HUDEP-2 (cell line): ENCODE results near the gene SDK1.

ENCODE experiments used
- DNase-seq, 76 experiments: peaks; one replicate each; lab custom pipeline; 2025; ENCODE audit not compliant: unreplicated experiment in 76 of 76; lab: John Stamatoyannopoulos, UW

SDK1 gene

DNA sequence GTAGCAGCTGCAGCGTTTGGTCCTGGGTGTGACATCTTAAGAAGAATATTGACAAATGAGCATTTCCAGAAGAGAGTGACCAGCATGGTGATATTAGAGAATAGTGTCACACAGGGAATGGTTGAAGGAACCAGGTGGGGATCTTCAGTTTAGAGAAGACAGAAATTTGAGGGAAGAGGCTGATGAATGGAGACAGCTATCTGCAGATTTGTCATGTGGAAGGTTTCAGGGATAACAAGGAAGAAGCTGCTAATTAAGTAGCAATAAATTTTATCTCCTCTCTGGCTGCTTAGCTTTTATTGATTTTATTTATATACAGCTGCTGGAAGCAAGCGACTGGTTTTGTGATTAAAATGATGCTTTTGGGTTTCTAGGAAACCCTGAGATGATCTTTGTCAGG is 26.0 kb downstream of the SDK1 start:
- no peak for DNase-seq

DNA sequence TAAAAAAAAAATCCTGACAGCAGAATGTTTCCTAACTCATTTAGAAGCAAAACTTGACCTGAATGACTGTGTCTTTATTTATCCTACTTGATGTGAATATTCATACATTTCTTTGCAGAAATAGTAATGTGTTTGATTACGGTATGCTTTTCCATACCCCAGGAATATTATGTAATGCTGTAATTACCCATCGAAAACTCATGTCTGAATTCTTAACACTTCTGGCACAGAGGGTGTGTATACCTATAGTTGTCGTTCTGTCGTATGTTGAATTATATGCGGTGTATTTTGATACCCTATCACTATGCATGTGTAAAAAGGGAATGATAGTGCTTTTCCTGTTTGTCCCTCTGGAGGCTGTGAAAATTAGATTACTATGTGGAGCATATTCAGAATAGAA is 26.6 kb downstream of the SDK1 start:
- no peak for DNase-seq

DNA sequence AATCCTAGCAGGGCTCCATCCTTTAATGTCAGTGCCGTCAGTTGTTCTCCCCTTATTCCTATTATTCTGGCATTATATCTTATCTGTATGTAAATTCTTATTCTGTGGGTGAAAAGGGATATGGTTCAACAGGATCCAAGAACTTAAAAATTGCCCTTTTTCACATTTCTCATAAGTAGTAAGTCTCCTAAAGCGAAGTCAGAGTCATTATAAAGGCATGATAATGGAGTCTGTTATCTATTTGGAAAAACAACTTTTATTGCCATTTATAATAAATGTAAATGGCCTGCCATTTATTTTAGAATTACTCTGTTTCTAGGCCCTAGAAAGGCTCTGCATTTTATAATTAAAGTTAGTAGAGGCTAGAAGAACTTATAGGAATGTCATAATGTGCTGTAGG is 31.3 kb downstream of the SDK1 start:
- no peak for DNase-seq

DNA sequence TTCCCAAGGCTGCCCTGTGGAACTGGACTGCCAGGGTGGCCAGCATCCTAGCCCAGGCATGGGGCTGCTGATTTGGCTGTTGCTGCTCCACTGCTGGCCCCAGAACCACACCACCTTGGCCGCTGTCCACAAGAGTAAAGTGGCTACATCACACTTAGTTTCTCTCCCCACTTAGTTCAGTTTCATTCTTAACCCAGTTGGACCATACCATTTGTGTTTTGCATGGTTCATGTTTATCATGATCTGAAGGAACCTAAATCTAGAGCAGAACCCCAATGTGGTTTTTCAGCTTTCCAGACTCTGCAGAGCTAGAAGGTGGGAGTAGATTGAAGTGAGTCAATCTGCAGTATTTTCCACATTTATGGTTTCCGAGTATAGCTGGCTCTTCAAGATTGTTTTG is 32.8 kb downstream of the SDK1 start:
- no peak for DNase-seq

DNA sequence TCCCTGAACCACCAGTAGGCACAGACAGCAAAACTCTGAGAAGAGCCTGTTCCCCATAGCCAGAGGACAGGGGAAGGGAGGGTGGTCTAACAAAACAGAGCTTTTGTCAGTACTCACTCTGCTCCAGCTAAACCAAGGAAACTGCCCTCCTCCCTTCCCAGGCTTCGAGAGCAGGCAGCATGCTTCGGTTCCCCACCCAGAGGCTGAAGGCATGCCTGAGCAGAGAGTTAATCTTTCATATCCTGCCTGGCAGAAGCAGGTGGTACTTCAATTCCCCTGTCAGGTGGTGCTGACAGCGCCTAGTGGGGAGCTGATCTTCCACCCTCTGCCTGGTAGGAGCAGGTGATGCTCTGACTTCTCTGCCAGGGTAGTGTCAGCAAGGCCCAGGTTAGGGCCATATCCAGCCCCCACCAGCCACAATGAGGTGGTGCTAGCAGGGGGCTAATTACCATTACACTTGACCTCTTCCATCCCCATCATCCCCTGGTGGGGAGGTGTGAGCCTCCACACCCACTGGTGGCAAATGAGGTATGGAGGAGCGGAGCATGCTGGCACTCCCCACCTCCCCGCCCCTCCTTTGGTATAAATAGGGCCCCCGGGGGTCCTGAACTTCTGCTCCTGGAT is 35.1 kb downstream of the SDK1 start:
- DNase-seq: no peak

DNA sequence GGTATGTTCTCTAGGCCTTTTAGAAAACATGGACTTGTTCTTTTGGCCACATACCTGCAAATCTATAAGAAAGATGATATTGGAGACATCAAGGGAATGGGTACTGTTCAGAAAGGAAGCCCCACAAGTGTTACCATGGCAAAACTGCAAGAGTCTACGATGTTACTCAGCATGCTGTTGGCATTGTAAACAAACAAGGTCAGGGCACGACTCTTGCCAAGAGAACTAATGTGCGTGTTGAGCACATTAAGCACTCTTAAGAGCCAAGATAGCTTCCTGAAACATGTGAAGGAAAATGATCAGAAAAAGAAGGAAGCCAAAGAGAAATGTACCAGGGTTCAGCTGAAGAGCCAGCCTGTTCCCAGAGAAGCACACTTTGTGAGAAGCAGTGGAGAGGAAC is 37.1 kb downstream of the SDK1 start:
- no peak for DNase-seq

DNA sequence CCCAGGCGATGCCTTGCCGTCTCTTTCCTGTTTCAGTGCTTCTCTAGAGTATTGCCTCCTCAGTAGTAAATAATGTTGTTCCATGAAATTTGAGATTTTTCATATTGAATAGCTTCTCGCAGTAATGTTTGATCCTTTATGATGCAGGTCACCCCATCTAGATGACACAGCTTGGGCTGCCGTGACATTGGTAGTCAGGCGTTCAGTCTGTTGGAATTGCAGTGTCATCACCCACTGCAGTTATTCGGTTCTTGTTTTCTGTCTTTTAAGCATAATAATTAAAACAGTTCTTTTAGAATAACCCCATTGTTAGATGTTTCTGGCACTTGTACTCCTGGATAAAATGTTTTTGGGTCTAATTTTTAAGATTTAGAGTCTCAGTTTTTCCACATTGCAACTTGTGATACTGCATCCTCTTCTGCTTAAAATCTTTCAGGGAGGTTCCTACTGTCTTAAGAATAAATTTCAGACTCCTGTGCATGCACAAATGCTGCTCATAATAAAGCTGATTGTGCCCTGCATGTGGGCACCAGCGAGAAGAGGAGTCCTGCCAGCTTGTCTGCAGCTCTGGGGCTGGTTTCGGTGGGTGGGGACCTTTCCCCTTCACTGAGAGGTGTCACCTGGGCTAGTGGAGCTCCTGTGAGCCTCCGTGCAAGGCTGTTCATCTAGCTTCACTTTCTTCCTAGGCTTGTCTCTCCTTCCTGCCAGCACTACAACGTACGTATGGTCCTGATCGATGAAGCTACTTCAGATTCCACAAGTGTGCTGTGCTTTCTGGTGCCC is 44.8 kb downstream of the SDK1 start:
- no peak for DNase-seq

DNA sequence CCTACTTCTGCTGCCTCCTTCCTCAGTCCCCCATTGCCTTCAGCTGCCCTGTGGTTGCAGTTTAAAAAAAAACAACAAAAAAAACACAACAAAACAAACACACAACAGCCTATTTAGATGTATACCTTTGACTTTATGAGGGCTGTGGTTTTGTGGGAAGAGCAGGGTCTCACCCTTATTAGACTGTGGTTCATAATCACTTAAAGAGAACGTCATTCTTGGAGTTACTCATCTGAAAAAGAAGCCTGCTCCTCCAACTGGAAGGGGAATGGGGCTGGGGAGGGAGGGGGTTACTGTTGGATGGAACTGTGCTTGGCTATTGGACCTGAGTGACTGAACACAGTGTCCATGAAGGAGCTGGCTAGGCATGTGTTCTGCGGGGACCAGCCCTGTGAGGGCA is 48.1 kb downstream of the SDK1 start:
- DNase-seq: no peak

DNA sequence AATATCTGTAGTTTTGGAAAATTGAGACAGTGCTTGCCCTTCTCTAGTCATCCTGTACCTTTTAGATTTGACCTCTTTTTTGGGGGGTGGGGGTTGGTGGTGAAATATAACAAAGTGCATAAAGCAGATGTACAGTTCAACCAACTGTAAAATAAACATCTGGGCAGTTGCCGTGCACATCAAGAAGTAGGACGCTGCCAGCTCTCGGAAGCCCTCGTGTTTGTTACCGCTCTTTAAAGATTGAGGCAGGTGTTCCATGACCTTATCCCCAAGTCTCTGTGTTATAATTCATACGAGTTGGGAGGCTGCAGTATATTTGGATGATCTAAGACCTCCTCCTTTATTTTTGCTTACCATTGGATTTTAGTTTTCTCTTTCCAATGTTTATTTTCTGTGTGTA is 55.1 kb downstream of the SDK1 start:
- DNase-seq: no peak

DNA sequence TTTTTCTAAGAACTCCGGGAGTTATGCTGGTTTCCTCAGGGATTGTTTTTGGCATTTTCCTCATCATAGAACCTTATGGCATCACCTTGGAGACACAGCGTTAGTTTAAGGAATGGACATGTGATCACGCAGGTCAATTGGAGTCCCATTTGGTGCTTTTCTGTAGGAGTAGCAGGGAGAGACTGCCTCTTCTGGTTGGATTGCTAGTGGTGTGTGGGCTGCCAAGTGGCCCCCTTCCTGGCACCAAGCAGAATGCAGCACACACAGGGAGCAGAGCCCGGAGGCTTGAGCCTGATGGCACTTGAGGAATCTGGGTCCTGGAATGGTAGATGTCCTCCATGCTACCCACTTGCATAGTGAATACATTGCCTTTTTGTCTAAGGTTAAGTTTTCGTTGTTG is 57.9 kb downstream of the SDK1 start:
- DNase-seq: no peak

DNA sequence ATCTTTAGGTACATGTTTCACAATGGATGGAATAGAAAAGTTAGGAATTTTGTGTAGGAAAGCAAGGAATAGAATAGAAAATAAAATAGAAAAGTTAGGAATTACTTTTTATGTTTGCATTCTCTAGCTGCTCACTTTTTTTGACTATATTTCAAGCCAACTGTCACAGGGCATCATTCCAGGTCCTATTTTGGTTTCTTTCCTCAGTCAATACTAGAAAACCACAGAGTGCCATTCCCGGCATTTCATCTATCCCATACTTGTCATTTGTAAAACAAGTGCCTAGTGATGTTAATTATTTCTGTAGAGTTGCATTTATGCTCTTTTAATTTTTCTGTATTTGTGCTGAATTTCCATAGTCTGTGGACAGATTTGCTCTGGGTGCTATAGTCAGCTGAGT is 66.2 kb downstream of the SDK1 start:
- no peak for DNase-seq

DNA sequence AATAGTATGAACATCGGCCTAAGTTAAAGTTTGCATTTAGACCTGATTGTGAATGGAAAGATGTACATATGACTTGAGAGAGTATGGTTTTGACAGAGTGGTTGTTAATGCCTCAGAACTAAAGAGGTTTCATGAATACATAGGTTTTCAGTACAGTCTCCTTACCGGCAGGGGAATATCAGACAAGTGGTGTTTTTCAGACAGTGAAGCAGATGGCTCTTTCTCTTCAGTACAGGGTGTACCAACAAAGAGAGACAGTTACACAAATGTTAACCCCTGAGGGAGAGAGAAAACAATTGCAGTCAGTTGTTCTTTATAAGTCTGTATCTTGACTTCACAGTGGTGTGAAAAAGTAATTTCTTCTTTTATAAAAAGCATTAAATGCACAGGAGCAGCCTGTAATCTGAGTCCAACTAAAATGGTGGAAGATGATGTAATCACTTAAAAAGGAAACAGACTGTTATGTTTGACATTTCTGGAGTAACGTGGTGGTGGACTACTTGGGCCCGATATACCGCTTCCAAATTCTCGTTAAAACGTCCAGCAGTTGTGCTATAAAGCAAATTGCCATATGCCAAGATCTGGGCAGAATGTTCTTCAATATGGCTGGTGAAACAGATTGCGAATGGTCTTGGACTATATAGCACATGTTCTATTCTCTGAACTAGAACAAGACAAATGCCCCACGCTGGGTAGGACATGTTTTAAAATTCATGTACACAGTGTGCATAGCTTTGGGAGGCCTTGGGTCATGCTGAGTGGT is 69.2 kb downstream of the SDK1 start:
- no peak for DNase-seq

DNA sequence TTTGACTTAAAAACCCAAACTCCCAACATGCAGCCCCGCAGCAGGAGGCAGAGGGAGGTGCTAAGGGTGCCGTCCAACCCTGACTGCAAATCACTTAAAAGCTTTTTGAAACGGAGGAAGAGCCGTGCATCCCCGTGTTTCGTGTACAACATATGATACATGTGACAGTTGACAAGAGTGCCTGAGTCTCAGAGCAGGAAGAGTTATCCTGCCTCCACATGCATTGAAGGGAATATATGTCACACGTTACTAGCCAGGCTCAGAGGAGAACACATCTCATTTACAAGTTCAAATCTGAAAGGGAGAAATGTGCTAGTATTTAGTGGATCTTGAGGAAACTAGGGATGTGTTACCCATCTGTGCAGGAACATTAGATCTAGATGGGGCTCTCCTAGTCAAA is 69.9 kb downstream of the SDK1 start:
- DNase-seq: no peak

DNA sequence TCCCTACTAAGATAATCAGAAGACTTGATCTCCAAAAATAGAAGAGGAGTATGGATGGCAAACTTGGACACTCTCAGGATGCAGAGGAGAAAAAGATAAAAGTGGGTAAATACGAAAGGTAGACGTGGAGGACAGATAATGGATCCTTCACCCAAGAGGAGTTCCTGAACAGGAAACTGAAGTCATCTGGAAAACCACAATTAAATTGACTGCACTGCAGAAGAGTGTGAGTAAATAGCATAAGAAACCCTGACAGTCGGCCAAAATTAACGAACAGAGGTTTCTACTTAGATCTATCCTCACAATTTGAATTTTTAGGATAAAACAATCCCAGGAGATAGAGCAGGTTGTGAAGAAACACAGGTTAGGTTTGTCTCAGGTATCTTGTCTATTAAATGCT is 70.5 kb downstream of the SDK1 start:
- no peak for DNase-seq

DNA sequence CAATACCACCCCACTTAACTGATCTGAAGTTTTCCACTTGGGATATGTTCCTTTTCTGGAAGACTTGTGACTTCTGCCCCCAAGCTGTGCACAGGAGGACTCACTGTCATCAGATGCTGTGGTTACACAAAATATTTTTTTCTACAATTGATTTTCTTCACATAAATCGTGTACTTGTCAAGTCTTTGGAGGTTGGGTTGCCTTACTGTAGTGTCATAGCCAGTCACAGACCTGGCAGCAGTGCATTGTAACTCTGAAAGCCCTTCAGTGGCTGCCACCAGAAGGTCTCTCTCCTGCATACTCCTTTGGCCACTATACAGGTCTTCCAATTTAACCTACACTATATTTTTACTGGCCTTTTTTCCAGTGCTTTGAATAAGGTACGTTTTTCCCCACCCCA is 73.2 kb downstream of the SDK1 start:
- DNase-seq: no peak

DNA sequence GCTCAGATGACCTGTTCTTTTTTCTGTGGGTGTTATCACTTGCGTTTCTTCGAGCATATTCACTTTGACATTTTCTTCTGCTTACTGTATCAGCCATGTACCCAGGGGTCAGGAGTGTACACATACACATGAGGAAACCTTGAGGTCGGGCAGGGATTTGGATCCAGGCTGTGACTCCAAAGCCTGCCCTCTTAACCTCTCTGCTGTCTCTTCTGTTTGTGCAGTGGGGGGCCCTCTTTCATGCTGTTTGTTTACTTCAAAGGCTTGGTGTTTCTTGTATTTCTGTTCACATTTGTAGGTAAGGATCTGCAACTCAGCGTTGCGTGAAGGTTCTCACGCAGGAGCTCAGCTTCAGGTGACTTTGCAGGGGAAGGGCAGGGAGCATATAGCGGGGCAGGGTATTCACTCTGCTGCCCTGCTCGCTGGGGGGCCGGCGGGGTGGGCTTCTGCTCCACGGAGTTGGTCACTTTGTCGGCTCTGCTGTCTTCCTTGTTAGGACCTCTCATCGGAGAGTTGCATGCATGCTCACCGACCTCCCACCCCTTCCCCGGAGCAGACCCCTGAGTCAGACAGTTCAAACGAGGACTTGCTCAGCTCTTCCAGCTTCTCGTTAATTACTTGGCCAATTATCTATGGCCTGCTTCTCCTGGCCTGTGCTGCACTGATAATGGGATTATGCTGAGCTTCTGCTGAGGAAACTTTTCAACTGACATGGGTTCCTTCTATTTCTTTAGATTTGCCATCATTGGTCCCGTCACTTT is 77.5 kb downstream of the SDK1 start:
- DNase-seq: no peak

DNA sequence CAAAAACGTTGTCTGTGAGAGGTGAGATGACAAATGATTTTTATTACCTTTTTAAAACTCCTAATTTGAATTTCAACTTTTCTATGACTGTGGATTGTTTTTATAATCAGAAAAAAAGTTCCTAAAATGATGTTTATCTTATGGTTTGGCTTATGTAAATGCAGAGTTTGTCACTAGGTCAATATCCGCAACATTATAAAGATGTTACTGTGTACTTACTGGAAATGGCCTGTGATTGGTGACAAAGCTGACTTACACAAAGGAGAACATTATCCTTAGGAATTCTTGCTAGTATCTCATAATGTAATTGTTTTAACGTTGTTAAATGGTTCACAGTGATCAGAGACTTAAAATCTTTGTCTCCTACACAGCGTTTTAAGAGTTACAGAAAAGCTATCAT is 79.0 kb downstream of the SDK1 start:
- no peak for DNase-seq

DNA sequence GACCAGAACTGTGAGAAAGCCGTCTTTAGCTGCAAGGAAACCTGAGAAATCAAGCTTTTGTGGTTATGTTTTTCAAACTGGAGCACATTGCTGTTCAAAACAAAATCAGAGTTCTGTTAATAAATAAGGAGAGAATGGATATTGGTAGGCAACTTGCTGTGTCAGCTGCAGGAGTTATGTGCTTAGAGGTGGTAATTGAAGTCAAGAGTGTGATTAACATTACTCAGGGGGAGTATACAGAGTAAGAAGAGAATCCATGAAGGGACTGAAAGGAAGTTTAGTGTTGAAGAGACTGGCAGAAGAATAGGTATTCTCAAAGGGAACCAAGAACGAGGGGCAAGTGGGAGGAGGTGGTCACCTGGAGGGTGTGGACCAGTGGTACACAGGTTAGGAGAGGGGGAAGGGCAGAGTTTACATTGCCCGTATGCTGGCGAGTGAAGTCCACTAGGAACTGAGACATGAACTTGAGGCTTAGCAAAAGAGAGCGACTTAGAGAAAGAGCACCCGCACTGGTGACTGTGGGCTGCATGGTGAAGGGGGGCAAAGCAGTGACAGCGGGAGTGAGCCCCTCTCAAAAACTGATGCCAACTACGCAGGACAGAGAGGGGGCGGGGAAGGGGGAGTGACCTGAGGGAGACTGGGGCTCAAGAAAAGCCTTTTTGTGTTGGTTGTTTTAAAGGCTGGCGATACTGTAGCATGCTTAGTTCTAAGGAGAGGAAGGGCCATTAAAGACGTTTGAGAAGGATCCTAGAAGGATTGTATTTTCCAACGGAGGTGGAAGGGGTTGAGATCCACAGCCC is 80.0 kb downstream of the SDK1 start:
- DNase-seq: no peak

DNA sequence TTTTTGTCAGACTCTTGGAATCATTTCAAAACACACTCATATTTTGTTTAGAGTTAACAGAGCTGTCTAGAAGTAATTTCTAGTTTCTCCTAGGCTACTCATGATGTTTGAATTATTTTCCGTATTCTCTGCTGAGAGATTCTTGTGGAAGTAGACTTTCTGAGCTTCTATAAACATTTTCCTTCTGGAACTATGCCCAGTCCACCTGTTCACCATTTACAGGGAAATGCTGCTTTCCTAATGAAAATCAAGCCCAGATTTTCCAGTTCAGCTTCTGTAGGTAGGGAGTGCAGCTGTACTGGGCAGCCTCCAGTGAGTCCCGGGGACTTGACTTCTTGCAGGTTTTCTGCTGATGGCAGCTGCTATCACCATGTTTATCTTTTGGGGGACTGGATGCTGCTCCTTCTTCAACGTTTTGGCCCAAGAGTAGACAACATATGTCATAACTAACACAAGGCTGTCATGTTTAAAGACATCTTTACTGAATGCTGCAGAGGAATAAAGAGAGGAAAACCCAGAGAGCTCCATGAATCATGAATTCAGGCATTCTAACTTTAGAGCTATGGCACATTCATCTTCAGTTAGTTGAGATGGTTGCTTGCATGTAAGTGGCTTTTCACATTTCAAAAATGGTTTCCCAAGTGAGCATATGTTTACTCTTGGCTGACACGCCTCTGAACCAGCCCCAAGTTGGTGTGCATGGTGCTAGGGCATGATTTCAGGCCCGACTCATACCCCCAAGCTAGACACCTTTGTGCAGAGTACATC is 85.6 kb downstream of the SDK1 start:
- DNase-seq: no peak

DNA sequence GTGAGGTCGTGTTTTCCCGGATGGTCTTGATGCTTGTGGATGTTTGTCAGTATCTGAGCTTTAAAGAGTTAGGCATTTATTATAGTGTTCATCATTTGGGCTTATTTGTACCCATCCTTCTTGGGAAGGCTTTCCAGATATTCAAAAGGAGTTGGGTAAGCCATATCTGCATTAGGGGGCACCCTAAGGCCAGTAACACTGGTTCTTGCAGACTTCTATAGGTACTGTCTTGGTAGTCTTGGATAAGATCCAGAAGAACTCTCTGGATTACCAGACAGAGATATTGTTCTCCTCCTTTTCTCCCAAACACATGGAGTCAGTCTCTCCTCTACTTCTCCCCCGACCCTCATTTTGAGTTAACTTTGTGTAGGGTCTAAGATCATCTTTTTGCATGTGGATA is 92.8 kb downstream of the SDK1 start:
- no peak for DNase-seq
